K562 (cell line): Measurements from ENCODE around the gene HADH. TPM values are rescaled to one million over a fixed set of nuclear protein-coding genes. Genes with fewer than 3 reads are reported as not detected.
"Not testable (repeated sequence)": the region's sequence is repeated elsewhere in the genome, so short reads cannot be mapped to it uniquely, and the experiment has no call there.

ENCODE experiments used
- ATAC-seq: fragments of 200-7000 bp; cut with Tn5 transposase; 3 replicates; pipeline ENCODE4 v1.9.1; 2020; ENCODE audit warnings: moderate library complexity
- BruUV-seq: library from RNA; stranded (reverse); fragments of 400-500 nt; replicated peaks from 2 replicates; lab custom pipeline; 2021; lab: Mats Ljungman, UMichigan
- CTCF ChIA-PET: fragments of 300-600 bp; formaldehyde crosslinking; extraction: SDS; loops from one replicate; lab custom pipeline; 2021; ENCODE audit warnings: low intra/inter-chr PET ratio; lab: Yijun Ruan, JAX
- POLR2A ChIA-PET: fragments of 300-600, 350-650 bp; sonication (Branson Sonifier 250); formaldehyde crosslinking; extraction: SDS; loops from one replicate; lab custom pipeline; 2021; ENCODE audit warnings: antibody characterized with exemption, inconsistent platforms; lab: Yijun Ruan, JAX
- DNase-seq, 4 experiments: peaks; one replicate each; pipeline versions ENCODE4 v3.0.0 to v3.0.0-alpha.2; 2011 to 2018; ENCODE audit warnings: low spot score in 3 of 4, mixed read lengths in 3 of 4; ENCODE audit errors: extremely low read depth in 1 of 4
- FAIRE-seq: peaks from 2 replicates; lab custom pipeline; 2011; peaks lifted over from hg19 to GRCh38; lab: Jason Lieb, UNC
- H2AFZ ChIP-seq: 2 replicates; pipeline ENCODE4 v1.6.0; 2011; ENCODE audit warnings: low read depth, low read length, control low read depth, inconsistent platforms
- H3K27ac ChIP-seq: fragments of 200-600 bp; 3 replicates; pipeline ENCODE4 v1.8.0; 2011; ENCODE audit warnings: low read depth, mild to moderate bottlenecking, control low read depth, inconsistent platforms, low read length, moderate library complexity, mixed read lengths; ENCODE audit errors: extremely low read depth
- H3K27me3 ChIP-seq, 2 experiments: fragments of 300-600 bp in 1 of 2; 2 replicates in 1 of 2; 3 replicates in 1 of 2; pipeline versions ENCODE4 v1.6.0 to v1.8.0; 2011; ENCODE audit warnings: inconsistent platforms in 2 of 2, low read length in 2 of 2, mild to moderate bottlenecking in 1 of 2, mixed read lengths in 1 of 2, moderate library complexity in 1 of 2; ENCODE audit not compliant: control insufficient read depth in 2 of 2, insufficient read depth in 2 of 2
- H3K36me3 ChIP-seq: fragments of 300-600 bp; 3 replicates; pipeline ENCODE4 v1.8.0; 2011; ENCODE audit warnings: mild to moderate bottlenecking, low read length, inconsistent platforms; ENCODE audit not compliant: control insufficient read depth, insufficient read depth
- H3K4me1 ChIP-seq, 2 experiments: fragments of 200-600 bp in 1 of 2; replicated peaks in 1 of 2; 2 replicates in 1 of 2; 3 replicates in 1 of 2; pipeline versions ENCODE4 v1.5.1 to v1.8.0; 2011; ENCODE audit warnings: inconsistent platforms in 2 of 2, low read length in 2 of 2, mild to moderate bottlenecking in 1 of 2, mixed read lengths in 1 of 2, moderate library complexity in 1 of 2; ENCODE audit not compliant: control insufficient read depth in 2 of 2, insufficient read depth in 2 of 2
- H3K4me2 ChIP-seq: 2 replicates; pipeline ENCODE4 v1.6.1; 2011; ENCODE audit warnings: low read length, control low read depth, inconsistent platforms, mixed read lengths; ENCODE audit not compliant: insufficient read depth
- H3K4me3 ChIP-seq: fragments of 200-600 bp; sonication (generic), shearing (Covaris generic); 2 replicates; pipeline ENCODE4 v1.5.1; 2016; ENCODE audit warnings: control low read depth, inconsistent platforms
- H3K79me2 ChIP-seq: fragments of 200-600 bp; 3 replicates; pipeline ENCODE4 v1.8.0; 2011; ENCODE audit warnings: low read length, inconsistent platforms; ENCODE audit not compliant: control insufficient read depth, insufficient read depth
- H3K9ac ChIP-seq, 2 experiments: 2 replicates each; pipeline versions ENCODE4 v1.6.0 to v1.6.1; 2011; ENCODE audit warnings: low read depth in 2 of 2, low read length in 2 of 2, control low read depth in 1 of 2, inconsistent platforms in 1 of 2, mild to moderate bottlenecking in 1 of 2, mixed read lengths in 1 of 2; ENCODE audit not compliant: insufficient read depth in 1 of 2
- H3K9me1 ChIP-seq: one replicate; pipeline ENCODE4 v1.6.0; 2011; ENCODE audit warnings: inconsistent platforms, mild to moderate bottlenecking, low read length, moderate library complexity; ENCODE audit not compliant: control insufficient read depth, insufficient read depth
- H3K9me3 ChIP-seq: replicated peaks from 2 replicates; pipeline ENCODE4 v1.5.1; 2011; ENCODE audit warnings: low read depth, low read length, inconsistent platforms; ENCODE audit not compliant: control insufficient read depth, insufficient read depth
- H4K20me1 ChIP-seq: replicated peaks from 2 replicates; pipeline ENCODE4 v1.6.1; 2011; ENCODE audit warnings: low read length, inconsistent platforms, mixed read lengths; ENCODE audit not compliant: control insufficient read depth, insufficient read depth
- CCAR2 ChIP-seq: fragments of 200-400 bp; formaldehyde crosslinking; IDR thresholded peaks from 2 replicates; pipeline ENCODE4 v1.6.1; 2017; ENCODE audit warnings: mild to moderate bottlenecking, low read depth, low read length
- ELF1 ChIP-seq: fragments of 200-800 bp; sonication (Bioruptor generic); IDR thresholded peaks from 2 replicates; pipeline ENCODE4 v1.6.1; 2016; ENCODE audit warnings: missing genetic modification characterization, missing compliant biosample characterization
- HSF4 ChIP-seq: fragments of 250-450 bp; sonication (Bioruptor Pico); IDR thresholded peaks from 2 replicates; pipeline ENCODE4 v2.1.2; 2022; ENCODE audit warnings: mild to moderate bottlenecking, moderate library complexity, borderline replicate concordance
- YBX1 ChIP-seq: fragments of 450-650 bp; IDR thresholded peaks from 2 replicates; pipeline ENCODE4 v1.7.1; 2016; ENCODE audit warnings: mild to moderate bottlenecking
- ZBTB8A ChIP-seq: fragments of 450-650 bp; IDR thresholded peaks from 2 replicates; pipeline ENCODE4 v1.6.1; 2018; ENCODE audit warnings: mild to moderate bottlenecking, moderate library complexity; ENCODE audit not compliant: partially characterized antibody
- ZNF175 ChIP-seq: fragments of 200-800 bp; sonication (Bioruptor generic); IDR thresholded peaks from 2 replicates; pipeline ENCODE4 v1.6.1; 2016; ENCODE audit warnings: low read depth, mild to moderate bottlenecking, missing genetic modification characterization, missing compliant biosample characterization
- WGBS: fragments of 100-300 bp; shearing (Covaris generic); methylation state at CpG from one replicate; pipeline ENCODE4 v1.1.6; 2016; ENCODE audit warnings: low coverage, mixed read lengths; ENCODE audit not compliant: insufficient coverage; ENCODE audit errors: missing lambda C conversion rate; 5-methylcytosine and 5-hydroxymethylcytosine counted together
- in situ Hi-C: fragments of 300-500 bp; cut with MboI; formaldehyde crosslinking; loops from 4 replicates; pipeline ENCODE4 v1.15.0; 2018; ENCODE audit warnings: inconsistent platforms, mixed read lengths
- intact Hi-C: fragments of 100-400 bp; cut with micrococcal nuclease; formaldehyde crosslinking; loops from 2 replicates; pipeline ENCODE4 v1.14.2; 2022
- polyA plus RNA-seq, 8 experiments: library from polyadenylated mRNA; depleted of rRNA in 4 of 8; stranded (reverse) in 5 of 8; unstranded in 3 of 8; fragments of >200 nt; fragmentation: Nextera tagmentation in 2 of 8; fragmentation: Illumina TruSeq in 1 of 8; extraction: Ambion mirVana in 2 of 8; extraction: Trizol in 1 of 8; gene quantifications; 2 replicates each; pipeline versions ENCODE4 v1.2.1 to v1.2.3, GENCODE V29; 2011 to 2014; ENCODE audit warnings: inconsistent platforms in 1 of 8, missing spikeins in 1 of 8
- total RNA-seq, 7 experiments: library from RNA; depleted of rRNA in 6 of 7; stranded (reverse); fragments of >200 nt in 6 of 7; fragmentation: Illumina TruSeq in 2 of 7; extraction: Trizol in 2 of 7; gene quantifications; 2 replicates each; pipeline versions ENCODE4 v1.2.1 to v1.2.3, GENCODE V29; 2011 to 2021; ENCODE audit warnings: low replicate concordance in 1 of 7
- TF ChIP-seq, protein P1 (sequence below): IDR thresholded peaks from 3 replicates; pipeline ENCODE4 v1.6.1; 2011; ENCODE audit warnings: borderline replicate concordance, mild to moderate bottlenecking; ENCODE audit not compliant: insufficient read length, insufficient read depth
- TF ChIP-seq, protein P2 (sequence below): sonication (generic); formaldehyde crosslinking; IDR thresholded peaks from 2 replicates; pipeline ENCODE4 v1.8.1; 2023; ENCODE audit warnings: mild to moderate bottlenecking, missing genetic modification reagents

The HADH gene
- total and polyA plus RNA-seq, 9 of the 15 experiments (the other 6 are each of a cell fraction or from before 2014, with no cell fraction given), result 9.4 to 73.3 (median 32.8) TPM

GRCh38 chr4:108049406-108049805, 59.7 kb downstream of the HADH start:
- H3K4me3 ChIP-seq, result no peak overlapping the region
- intact Hi-C loops, result no loop called here
- WGBS, result 63% methylated on average over 5 of the region's 5 CpGs

DNA sequence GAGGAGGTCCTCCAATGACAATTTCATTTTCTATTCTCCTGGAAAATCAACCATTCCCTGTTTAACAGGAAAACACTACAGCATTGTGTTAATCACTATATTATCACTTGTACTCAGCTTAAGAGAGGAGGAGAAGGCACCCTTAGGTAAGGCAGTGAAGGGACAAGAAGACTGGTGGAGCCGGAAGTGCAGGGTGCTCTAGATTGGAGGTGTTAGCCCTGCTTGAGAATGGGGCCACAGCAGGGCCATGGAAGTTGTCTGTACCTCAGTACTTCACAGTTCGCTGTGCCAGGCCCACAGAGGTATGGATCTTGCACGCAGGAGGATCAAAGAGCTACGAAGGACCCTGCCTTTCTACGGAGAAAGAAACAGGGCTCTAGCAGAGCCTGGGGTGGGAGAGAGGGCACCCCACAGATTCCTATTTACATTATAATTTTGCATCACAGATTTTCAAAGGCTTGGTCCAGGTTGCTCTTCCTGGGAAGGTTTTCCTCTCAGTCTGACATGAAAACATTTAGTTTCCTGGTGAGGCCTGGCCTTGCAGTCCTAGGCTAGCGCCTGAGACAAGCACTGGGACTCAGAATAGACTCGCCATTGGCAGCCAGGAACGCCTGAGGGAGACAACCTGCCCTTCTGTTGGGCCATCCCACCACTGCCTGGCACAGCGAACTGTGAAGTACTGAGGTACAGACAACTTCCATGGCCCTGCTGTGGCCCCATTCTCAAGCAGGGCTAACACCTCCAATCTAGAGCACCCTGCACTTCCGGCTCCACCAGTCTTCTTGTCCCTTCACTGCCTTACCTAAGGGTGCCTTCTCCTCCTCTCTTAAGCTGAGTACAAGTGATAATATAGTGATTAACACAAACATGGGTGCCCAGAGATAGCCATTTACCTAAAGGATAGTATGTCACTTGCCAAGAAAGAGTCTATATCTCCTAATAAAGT, 60.8 kb downstream of the HADH start:
- CTCF ChIA-PET, H3K9ac ChIP-seq, H4K20me1 ChIP-seq, H3K27ac ChIP-seq, BruUV-seq, DNase-seq, H3K4me2 ChIP-seq, in situ Hi-C loops, H3K27me3 ChIP-seq, POLR2A ChIA-PET, H3K9me1 ChIP-seq, intact Hi-C loops, H3K4me3 ChIP-seq, H3K79me2 ChIP-seq, H3K9me3 ChIP-seq, ATAC-seq, H2AFZ ChIP-seq, H3K4me1 ChIP-seq: not testable (repeated sequence)
- FAIRE-seq, result peak; percentile 67
- peaks cover 23% of the 10 kb centered on the region; the same call in 1 of the 3 replicates for H3K36me3 ChIP-seq
- WGBS, result 59% methylated on average over 5 of the region's 10 CpGs

More at GRCh38 chr4:108049406-108049805, 59.7 kb downstream of the HADH start:
- no peaks in the 10 kb centered on the region for H4K20me1 ChIP-seq
- FAIRE-seq (no peak), ATAC-seq (no peak), DNase-seq (no peak)
- peaks cover 23% of the 10 kb centered on the region; the same call in 1 of the 3 replicates for H3K36me3 ChIP-seq
- H3K27ac ChIP-seq, result no peak overlapping the region
- TF ChIP-seq ZNF175 (CRISPR knock-in tag) (no peak), HSF4 (CRISPR knock-in tag) (no peak), YBX1 (no peak), CCAR2 (no peak), ELF1 (tag) (no peak), ZBTB8A (no peak)
- TF ChIP-seq, protein P1, sequence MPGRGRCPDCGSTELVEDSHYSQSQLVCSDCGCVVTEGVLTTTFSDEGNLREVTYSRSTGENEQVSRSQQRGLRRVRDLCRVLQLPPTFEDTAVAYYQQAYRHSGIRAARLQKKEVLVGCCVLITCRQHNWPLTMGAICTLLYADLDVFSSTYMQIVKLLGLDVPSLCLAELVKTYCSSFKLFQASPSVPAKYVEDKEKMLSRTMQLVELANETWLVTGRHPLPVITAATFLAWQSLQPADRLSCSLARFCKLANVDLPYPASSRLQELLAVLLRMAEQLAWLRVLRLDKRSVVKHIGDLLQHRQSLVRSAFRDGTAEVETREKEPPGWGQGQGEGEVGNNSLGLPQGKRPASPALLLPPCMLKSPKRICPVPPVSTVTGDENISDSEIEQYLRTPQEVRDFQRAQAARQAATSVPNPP, result no peak
- TF ChIP-seq, protein P2, sequence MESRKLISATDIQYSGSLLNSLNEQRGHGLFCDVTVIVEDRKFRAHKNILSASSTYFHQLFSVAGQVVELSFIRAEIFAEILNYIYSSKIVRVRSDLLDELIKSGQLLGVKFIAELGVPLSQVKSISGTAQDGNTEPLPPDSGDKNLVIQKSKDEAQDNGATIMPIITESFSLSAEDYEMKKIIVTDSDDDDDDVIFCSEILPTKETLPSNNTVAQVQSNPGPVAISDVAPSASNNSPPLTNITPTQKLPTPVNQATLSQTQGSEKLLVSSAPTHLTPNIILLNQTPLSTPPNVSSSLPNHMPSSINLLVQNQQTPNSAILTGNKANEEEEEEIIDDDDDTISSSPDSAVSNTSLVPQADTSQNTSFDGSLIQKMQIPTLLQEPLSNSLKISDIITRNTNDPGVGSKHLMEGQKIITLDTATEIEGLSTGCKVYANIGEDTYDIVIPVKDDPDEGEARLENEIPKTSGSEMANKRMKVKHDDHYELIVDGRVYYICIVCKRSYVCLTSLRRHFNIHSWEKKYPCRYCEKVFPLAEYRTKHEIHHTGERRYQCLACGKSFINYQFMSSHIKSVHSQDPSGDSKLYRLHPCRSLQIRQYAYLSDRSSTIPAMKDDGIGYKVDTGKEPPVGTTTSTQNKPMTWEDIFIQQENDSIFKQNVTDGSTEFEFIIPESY (CRISPR knock-in tag), result no peak
- in situ Hi-C loops, result no loop called here
- BruUV-seq, result no TSS peak
- no peaks in the 10 kb centered on the region for H3K9me3 ChIP-seq
- ChIA-PET POLR2A (no interaction called here), CTCF (no interaction called here)
- H2AFZ ChIP-seq, result no peak overlapping the region
- H3K9ac ChIP-seq, result no peak overlapping the region
- no peak overlapping the region for H3K4me2 ChIP-seq
- no peaks in the 10 kb centered on the region for H3K9me1 ChIP-seq
- H3K27me3 ChIP-seq, result no peaks in the 10 kb centered on the region
- H3K79me2 ChIP-seq, result no peaks in the 10 kb centered on the region
- peaks cover 0 to 15% of the 10 kb centered on the region in 2 experiments; a peak in 4 of 5 replicates for H3K4me1 ChIP-seq
